Type B pancreatic cell (in vitro differentiated cells): ENCODE data around the gene RBP3. TPM values are rescaled to one million over a fixed set of nuclear protein-coding genes. Genes with fewer than 3 reads are reported as not detected.
A peak's percentile ranks its signal among the peaks of the same experiment; 100 is the strongest.

Experiments
- DNase-seq: peaks from one replicate; pipeline ENCODE4 v3.0.0; 2021; ENCODE audit warnings: mixed read lengths; ENCODE audit not compliant: unreplicated experiment; ENCODE audit errors: extremely low spot score
- H3K27ac Mint-ChIP-seq: 2 replicates; pipeline ENCODE4 v1.8.0; 2021; ENCODE audit warnings: mild to moderate bottlenecking, mixed read lengths
- H3K27me3 Mint-ChIP-seq: 2 replicates; pipeline ENCODE4 v1.8.0; 2021; ENCODE audit warnings: mixed read lengths
- H3K36me3 Mint-ChIP-seq: 2 replicates; pipeline ENCODE4 v1.8.0; 2021; ENCODE audit warnings: mixed read lengths
- H3K4me1 Mint-ChIP-seq: one replicate; pipeline ENCODE4 v1.8.0; 2021; ENCODE audit warnings: mixed read lengths; ENCODE audit not compliant: unreplicated experiment
- H3K4me3 Mint-ChIP-seq: 2 replicates; pipeline ENCODE4 v1.8.0; 2021; ENCODE audit warnings: mild to moderate bottlenecking, mixed read lengths
- H3K9me3 Mint-ChIP-seq: 2 replicates; pipeline ENCODE4 v1.8.0; 2021; ENCODE audit warnings: mixed read lengths
- long read RNA-seq: library from polyadenylated mRNA; unstranded; transcript quantifications from one replicate; pipeline ENCODE4 v2.0.0, GENCODE V29; 2020
- total RNA-seq: library from RNA; stranded (reverse); gene quantifications from 2 replicates; pipeline ENCODE4 v1.2.1, GENCODE V29; 2021; ENCODE audit warnings: low replicate concordance
- TF ChIP-seq, protein P1 (sequence below): fragments of 200-600 bp; sonication (generic); conservative IDR thresholded peaks from 2 replicates; pipeline ENCODE4 v1.5.0; 2021; ENCODE audit warnings: antibody characterized with exemption, mild to moderate bottlenecking

RBP3 gene
- not detected in 2 replicates for total RNA-seq
- long read RNA-seq: 0 reads

DNA sequence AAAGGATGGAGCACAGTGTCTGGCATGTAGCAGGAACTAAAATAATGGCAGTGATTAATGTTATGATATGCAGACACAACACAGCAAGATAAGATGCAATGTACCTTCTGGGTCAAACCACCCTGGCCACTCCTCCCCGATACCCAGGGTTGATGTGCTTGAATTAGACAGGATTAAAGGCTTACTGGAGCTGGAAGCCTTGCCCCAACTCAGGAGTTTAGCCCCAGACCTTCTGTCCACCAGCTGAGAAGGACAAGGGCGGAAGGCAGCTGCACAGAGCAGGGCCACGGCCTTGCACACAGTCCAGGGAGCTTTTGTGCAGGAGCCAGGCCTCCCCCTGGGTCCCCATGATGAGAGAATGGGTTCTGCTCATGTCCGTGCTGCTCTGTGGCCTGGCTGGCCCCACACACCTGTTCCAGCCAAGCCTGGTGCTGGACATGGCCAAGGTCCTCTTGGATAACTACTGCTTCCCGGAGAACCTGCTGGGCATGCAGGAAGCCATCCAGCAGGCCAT, at the start of gene RBP3:
Gene RBP3 (plus strand): TSS at position 226 of the 514 bp plus-strand sequence. CDS start 122 bp downstream, at position 348.
- Mint-ChIP-seq H3K4me3 (no peak within 1 kb of the TSS), H3K36me3 (no peaks in the 10 kb centered on the region), H3K4me1 (no peaks in the 10 kb centered on the region), H3K27me3 (peaks cover 16% of the 10 kb centered on the region), H3K9me3 (no peaks in the 10 kb centered on the region), H3K27ac (peak within 1 kb of the TSS; percentile 32)
- no peak for DNase-seq
- TF ChIP-seq, protein P1, sequence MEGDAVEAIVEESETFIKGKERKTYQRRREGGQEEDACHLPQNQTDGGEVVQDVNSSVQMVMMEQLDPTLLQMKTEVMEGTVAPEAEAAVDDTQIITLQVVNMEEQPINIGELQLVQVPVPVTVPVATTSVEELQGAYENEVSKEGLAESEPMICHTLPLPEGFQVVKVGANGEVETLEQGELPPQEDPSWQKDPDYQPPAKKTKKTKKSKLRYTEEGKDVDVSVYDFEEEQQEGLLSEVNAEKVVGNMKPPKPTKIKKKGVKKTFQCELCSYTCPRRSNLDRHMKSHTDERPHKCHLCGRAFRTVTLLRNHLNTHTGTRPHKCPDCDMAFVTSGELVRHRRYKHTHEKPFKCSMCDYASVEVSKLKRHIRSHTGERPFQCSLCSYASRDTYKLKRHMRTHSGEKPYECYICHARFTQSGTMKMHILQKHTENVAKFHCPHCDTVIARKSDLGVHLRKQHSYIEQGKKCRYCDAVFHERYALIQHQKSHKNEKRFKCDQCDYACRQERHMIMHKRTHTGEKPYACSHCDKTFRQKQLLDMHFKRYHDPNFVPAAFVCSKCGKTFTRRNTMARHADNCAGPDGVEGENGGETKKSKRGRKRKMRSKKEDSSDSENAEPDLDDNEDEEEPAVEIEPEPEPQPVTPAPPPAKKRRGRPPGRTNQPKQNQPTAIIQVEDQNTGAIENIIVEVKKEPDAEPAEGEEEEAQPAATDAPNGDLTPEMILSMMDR: no peak

DNA sequence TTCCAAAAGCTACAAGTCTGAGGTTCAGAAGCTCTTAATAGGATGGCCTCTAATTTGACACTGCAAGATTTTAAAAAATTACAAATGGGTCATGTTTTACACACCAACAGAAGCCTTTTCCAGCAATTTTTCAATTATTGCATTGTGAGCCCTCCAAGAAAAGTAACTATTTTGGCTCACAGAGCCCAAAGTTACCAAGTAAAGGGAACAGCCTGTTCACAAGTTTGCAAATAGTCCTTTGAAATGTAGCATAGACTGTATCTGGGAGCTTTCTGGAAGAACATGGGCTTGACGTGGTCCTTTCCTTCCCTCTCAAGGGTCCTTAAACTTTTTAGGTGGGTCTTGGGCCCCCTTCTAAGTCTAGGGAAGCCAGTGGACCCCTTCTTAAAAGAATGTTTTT, 49.4 kb upstream of the RBP3 start:
- TF ChIP-seq, protein P1: no peak
- Mint-ChIP-seq H3K4me3 (peak overlapping the region; percentile 20), H3K9me3 (no peaks in the 10 kb centered on the region), H3K27me3 (peaks cover 83% of the 10 kb centered on the region), H3K36me3 (peaks cover 4% of the 10 kb centered on the region), H3K27ac (no peak overlapping the region), H3K4me1 (peaks cover 50% of the 10 kb centered on the region)
- no peak for DNase-seq

DNA sequence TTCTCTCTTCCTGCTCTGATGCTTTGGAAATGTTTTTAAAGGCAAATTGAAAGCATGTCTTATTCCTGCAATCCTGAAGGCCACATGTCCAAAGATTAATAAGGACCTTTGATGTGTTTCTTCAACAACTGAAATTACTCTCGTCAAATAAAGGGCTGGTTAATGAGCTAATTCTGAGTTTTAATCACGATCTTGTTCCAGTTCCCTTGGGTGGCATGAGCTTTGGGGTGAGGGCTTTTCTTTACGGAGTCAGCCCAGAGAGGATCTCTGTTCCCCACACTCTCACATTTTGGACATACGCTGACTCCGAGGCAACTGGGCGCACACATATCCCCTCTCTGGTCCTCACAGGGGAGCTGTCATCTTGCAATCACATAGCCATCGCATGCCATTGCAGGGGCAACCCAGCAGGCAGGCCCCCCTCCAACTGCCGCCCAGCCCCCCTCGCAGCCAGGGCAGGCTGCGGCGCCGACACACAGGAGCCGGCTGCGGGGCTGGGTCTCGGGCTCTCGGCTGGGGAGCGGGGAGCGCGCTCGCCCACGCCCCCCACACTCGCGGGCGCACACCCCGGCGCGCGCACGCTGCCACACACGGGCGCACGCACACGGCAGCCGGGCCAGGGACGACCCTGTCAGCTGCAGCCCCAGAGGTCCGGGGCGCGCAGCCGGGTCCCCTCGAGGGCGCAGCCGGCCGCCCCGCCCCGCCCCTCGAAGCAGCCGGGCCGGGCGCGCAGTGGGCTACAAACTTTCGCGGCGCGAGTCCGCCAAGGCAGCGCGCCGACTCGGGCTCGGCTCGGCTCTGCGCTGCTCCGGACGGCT, 48.3 kb upstream of the RBP3 start, which contains the start of gene GDF10:
Gene GDF10 (plus strand): TSS at position 587 of the 818 bp plus-strand sequence. CDS start 455 bp downstream, outside the sequence.
- no peak within 1 kb of the TSS for H3K27ac Mint-ChIP-seq

DNA sequence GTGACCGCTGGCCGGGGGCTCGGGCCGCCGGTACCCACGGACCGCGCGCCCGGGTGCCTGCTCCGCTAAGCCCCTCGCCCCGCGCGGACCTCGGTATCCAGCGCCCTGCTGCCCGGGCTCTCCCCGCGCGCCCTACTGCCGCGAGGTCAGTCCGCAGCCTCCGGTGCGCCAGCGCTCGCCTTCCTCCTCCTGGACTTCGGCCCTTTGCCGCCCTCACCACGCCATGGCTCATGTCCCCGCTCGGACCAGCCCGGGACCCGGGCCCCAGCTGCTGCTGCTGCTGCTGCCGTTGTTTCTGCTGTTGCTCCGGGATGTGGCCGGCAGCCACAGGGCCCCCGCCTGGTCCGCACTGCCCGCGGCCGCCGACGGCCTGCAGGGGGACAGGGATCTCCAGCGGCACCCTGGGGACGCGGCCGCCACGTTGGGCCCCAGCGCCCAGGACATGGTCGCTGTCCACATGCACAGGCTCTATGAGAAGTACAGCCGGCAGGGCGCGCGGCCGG, 47.7 kb upstream of the RBP3 start:
- H3K9me3 Mint-ChIP-seq: no peaks in the 10 kb centered on the region
- no peak overlapping the region for H3K27ac Mint-ChIP-seq
- DNase-seq: no peak
- peak overlapping the region; percentile 91 for H3K4me3 Mint-ChIP-seq
- peaks cover 81% of the 10 kb centered on the region for H3K27me3 Mint-ChIP-seq
- H3K36me3 Mint-ChIP-seq: peaks cover 4% of the 10 kb centered on the region
- TF ChIP-seq, protein P1: peak; percentile 62
- peaks cover 45% of the 10 kb centered on the region for H3K4me1 Mint-ChIP-seq

More for the DNA sequence above, 48.3 kb upstream of the RBP3 start, which contains the start of gene GDF10:
- Mint-ChIP-seq H3K9me3 (no peaks in the 10 kb centered on the region), H3K27me3 (peaks cover 83% of the 10 kb centered on the region), H3K4me1 (peaks cover 51% of the 10 kb centered on the region), H3K4me3 (peak within 1 kb of the TSS; percentile 91), H3K36me3 (peaks cover 4% of the 10 kb centered on the region)
- no peak for DNase-seq
- TF ChIP-seq, protein P1: no peak

DNA sequence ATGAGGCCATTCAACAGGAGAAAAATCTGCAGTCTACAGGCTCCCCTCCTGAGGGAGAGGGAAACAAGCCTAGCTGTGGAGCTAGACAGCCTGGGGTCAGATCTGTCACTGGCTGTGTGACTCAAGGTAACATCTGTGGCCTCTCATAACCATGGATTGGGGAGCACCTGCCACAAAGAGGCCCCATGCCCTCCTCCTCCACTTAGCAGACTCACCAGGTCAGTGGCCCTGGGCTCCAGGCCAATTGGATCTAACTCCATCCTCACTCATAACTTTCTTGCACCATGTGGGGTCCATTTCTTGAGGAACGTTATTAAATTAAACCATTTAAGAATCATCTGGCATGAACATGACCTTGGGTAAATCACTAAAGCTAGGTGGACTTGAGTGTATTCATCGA, 46.3 kb upstream of the RBP3 start:
- peaks cover 79% of the 10 kb centered on the region for H3K27me3 Mint-ChIP-seq
- peak overlapping the region; percentile 91 for H3K4me3 Mint-ChIP-seq
- H3K9me3 Mint-ChIP-seq: no peaks in the 10 kb centered on the region
- TF ChIP-seq, protein P1: no peak
- H3K27ac Mint-ChIP-seq: no peak overlapping the region
- peaks cover 36% of the 10 kb centered on the region for H3K4me1 Mint-ChIP-seq
- DNase-seq: no peak
- peaks cover 4% of the 10 kb centered on the region for H3K36me3 Mint-ChIP-seq
